ENCODE results near the gene NR4A1.

NR4A1 gene

GRCh38 chr12:52010152-52010622 lies 41.1 kb upstream of the NR4A1 start (continued):
- peak; percentile 38; the same call in 1 of the 2 replicates for TF ChIP-seq ZBTB17 (tag by site-specific recombination; IDR thresholded peaks at IDR 0.05)
- 0 out of 2 replicates have a peak, but pooled peaks have one; percentile 19 for TF ChIP-seq ZNF341 (tag by site-specific recombination; IDR thresholded peaks at IDR 0.05; ENCODE audit: low read depth)

GRCh38 chr12:52010692-52011601 lies 40.3 kb upstream of the NR4A1 start:
- TF ChIP-seq ZNF394 (tag by site-specific recombination; IDR thresholded peaks at IDR 0.05; ENCODE audit: borderline replicate concordance): no peak
- no peak for TF ChIP-seq SP2 (tag by site-specific recombination; IDR thresholded peaks at IDR 0.05)
- TF ChIP-seq GLIS2 (tag by site-specific recombination; IDR thresholded peaks at IDR 0.05): peak; percentile 29; the same call in 1 of the 2 replicates
- TF ChIP-seq ZNF660 (tag by site-specific recombination; IDR thresholded peaks at IDR 0.05): 0 out of 2 replicates have a peak, but pooled peaks have one; percentile 42
- TF ChIP-seq ZNF624 (tag by site-specific recombination; IDR thresholded peaks at IDR 0.05): no peak
- no peak for TF ChIP-seq ZNF549 (tag by site-specific recombination; IDR thresholded peaks at IDR 0.05)
- TF ChIP-seq, protein P1, sequence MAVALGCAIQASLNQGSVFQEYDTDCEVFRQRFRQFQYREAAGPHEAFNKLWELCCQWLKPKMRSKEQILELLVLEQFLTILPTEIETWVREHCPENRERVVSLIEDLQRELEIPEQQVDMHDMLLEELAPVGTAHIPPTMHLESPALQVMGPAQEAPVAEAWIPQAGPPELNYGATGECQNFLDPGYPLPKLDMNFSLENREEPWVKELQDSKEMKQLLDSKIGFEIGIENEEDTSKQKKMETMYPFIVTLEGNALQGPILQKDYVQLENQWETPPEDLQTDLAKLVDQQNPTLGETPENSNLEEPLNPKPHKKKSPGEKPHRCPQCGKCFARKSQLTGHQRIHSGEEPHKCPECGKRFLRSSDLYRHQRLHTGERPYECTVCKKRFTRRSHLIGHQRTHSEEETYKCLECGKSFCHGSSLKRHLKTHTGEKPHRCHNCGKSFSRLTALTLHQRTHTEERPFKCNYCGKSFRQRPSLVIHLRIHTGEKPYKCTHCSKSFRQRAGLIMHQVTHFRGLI (tag by site-specific recombination; IDR thresholded peaks at IDR 0.05): 0 out of 2 replicates have a peak, but pooled peaks have one; percentile 34
- no peak for TF ChIP-seq BCL11B (tag by site-specific recombination; IDR thresholded peaks at IDR 0.05; ENCODE audit: low read depth)
- no peak for TF ChIP-seq ZBTB44 (tag by site-specific recombination; IDR thresholded peaks at IDR 0.05)
- TF ChIP-seq ZBTB48 (tag by site-specific recombination; IDR thresholded peaks at IDR 0.05): peak; percentile 69; the same call in 1 of the 2 replicates
- peaks cover 12% of the 10 kb centered on the region; the same call in 1 of the 2 replicates for H3K4me1 ChIP-seq (ENCODE audit: control insufficient read depth, insufficient read depth, low read length)
- H3K4me3 ChIP-seq (ENCODE audit: low read depth, low read length): no peak overlapping the region
- no peaks in the 10 kb centered on the region for H3K9me3 ChIP-seq (ENCODE audit: control insufficient read depth, insufficient read depth, low read depth, low read length)
- POLR2A ChIA-PET: interaction anchor here (1.8 kb wide), 1 partner anchor 59 kb away, joined by 4 read pairs; the partner anchor contains the start of gene ATG101
- H3K27ac ChIP-seq (ENCODE audit: extremely low read depth, low read depth, low read length): no peak overlapping the region
- CTCF ChIA-PET: interaction anchor here (0.8 to 9.6 kb wide), 8 partner anchors 9 to 874 kb away, joined by 3 to 291 read pairs (median 5); no protein-coding TSS in a partner anchor
- peaks cover 0 to 25% of the 10 kb centered on the region in 2 experiments; a peak in 1 of 3 replicates for H3K36me3 ChIP-seq (ENCODE audit: control insufficient read depth in 2 of 2, insufficient read depth in 1 of 2, low read length in 2 of 2)

- ChIA-PET POLR2A (no interaction called here), CTCF (interaction anchor here (0.7 to 1.3 kb wide), 4 partner anchors 14 to 114 kb away, joined by 3 to 6 read pairs (median 3); no protein-coding TSS in a partner anchor)
- peaks cover 10% of the 10 kb centered on the region; the same call in 1 of the 2 replicates for H3K4me1 ChIP-seq (ENCODE audit: control insufficient read depth, insufficient read depth, low read length)
- TF ChIP-seq GLIS1 (tag by site-specific recombination; IDR thresholded peaks at IDR 0.05) (no peak), ZNF660 (tag by site-specific recombination; IDR thresholded peaks at IDR 0.05) (0 out of 2 replicates have a peak, but pooled peaks have one; percentile 2), ZNF114 (tag by site-specific recombination; IDR thresholded peaks at IDR 0.05) (no peak)
- no peak overlapping the region for H3K4me3 ChIP-seq (ENCODE audit: low read depth, low read length)
- no peak overlapping the region for H3K27ac ChIP-seq (ENCODE audit: extremely low read depth, low read depth, low read length)
- no peaks in the 10 kb centered on the region for H3K9me3 ChIP-seq (ENCODE audit: control insufficient read depth, insufficient read depth, low read depth, low read length)
- peaks cover 0 to 25% of the 10 kb centered on the region in 2 experiments; a peak in 1 of 3 replicates for H3K36me3 ChIP-seq (ENCODE audit: control insufficient read depth in 2 of 2, insufficient read depth in 1 of 2, low read length in 2 of 2)
Measured at GRCh38 chr12:52011602-52012214, 39.5 kb upstream of the NR4A1 start.
